A172 (cell line): ENCODE results near the gene TRPM1. TPM values are rescaled to one million over a fixed set of nuclear protein-coding genes. Genes with fewer than 3 reads are reported as not detected.
"Not testable (repeated sequence)": the region's sequence is repeated elsewhere in the genome, so short reads cannot be mapped to it uniquely, and the experiment has no call there.

Source experiments
- DNase-seq: peaks from one replicate; pipeline ENCODE4 v3.0.0-alpha.2; 2015; ENCODE audit warnings: low spot score
- total RNA-seq: library from RNA; depleted of rRNA; stranded (reverse); fragments of >200 nt; shearing (Covaris generic); gene quantifications from 2 replicates; pipeline ENCODE4 v1.2.3, GENCODE V29; 2014

The TRPM1 gene
- total RNA-seq, 1 experiment from 2014 or later, result not detected

DNA sequence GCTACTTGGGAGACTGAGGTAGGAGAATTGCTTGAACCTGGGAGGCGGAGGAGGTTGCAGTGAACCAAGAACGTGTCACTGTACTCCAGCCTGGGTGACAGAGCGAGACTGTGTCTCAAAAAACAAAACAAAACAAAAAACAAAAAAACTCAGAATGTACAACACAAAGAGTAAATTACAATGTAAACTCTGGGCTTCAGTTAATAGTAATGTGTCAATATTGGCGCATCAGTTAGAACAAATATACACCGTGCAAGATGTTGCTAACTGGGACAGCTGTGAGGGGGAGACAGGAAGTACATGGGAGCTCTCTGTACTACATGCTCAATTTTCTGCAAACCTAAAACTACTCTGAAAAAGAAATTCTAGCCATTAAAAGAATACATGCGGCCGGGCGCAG lies 23.5 kb upstream of the TRPM1 start:
- DNase-seq, result no peak

- no peak for DNase-seq
Measured at GRCh38 chr15:31116423-31117030, 15.0 kb upstream of the TRPM1 start.

- DNase-seq, result no peak
Measured at GRCh38 chr15:31111091-31111647, 9.6 kb upstream of the TRPM1 start.

DNA sequence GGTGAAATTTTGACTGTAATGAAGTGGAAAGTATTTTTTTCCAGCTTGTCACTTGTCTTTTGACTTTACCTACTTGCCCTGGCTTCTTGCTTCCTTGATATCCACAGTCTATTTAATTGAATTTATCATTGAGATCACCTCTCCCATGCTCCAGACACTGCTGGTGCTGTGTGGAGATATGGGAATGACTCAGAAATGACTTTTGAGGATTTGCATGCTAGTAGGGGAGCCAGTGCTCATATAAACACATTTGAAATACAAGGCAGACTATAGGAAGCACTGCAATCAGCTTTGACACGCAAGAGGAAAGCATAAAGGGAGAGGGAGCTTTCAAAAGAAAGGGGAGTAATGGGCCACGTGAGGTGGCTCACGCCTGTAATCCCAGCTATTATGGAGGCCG lies 7.3 kb upstream of the TRPM1 start:
- DNase-seq, result no peak

GRCh38 chr15:31106495-31107300 lies 5.2 kb upstream of the TRPM1 start:
- no peak for DNase-seq

DNA sequence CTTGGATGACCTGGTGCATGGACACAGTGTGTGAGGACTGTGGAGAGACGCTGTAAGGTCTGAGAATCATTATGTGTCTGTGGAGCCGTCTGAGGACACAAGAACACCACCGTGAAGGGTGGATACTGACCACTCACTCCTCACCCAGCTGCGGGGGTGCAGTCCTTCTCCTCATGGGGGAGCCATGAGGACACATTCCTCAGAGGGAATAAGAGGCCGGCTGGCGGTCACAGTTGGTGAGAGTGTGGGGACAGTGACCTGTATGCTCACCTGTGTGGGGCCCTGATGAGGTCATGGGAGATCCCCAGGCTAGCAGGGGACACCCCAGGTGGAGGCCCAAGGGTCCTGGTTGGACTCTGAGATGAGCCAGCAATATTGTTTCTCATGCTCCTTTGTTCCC lies 2.5 kb upstream of the TRPM1 start:
- DNase-seq, result no peak

GRCh38 chr15:31102374-31103342 lies 1.1 kb upstream of the TRPM1 start:
- no peak for DNase-seq

GRCh38 chr15:31102039-31102321 lies 455 bp upstream of the TRPM1 start:
- DNase-seq, result no peak

GRCh38 chr15:31100738-31101137 lies 787 bp downstream of the TRPM1 start:
- no peak for DNase-seq

GRCh38 chr15:31098953-31099740 lies 2.4 kb downstream of the TRPM1 start:
- DNase-seq, result no peak

DNA sequence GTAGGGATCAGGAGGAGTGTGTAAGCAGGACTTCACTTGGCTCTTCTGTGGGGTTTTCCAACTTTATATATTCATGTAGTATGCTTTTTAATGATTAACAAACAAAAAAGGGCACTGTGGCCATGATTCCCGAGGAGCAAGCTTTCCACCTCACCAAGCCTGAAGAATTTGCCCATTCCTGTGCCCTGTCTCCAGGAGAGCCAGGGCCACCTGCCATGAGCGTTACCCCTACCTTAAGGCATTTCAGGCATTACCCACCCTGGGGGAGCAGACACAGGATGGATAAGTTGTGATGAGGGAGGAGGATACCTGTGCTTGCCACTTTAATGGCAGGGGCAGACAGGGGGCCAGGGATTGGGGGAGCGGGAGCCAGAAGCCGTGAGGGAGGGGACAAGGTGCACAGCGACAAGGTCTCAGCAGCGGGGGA lies 3.0 kb downstream of the TRPM1 start:
- DNase-seq, result no peak

DNA sequence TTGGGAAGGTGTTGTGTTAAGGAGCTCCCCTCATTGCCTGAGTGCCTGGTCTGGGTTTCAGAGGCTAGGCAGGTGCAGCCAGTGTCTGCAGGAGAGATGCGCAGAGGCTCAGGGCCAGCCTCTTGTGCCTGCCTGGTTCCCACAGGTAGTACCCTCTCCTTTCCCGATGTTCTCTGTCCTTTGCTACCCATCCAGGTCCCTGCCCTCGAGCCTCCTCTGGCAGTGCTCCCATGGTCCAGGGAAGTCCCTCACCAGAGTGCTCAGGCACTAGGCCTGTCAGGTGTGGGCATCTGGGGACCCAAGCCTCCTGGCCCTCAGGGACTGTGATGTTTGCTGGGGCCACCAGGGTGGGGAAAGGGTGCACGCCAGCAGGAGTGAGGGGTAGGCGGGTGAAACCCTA lies 5.0 kb downstream of the TRPM1 start:
- DNase-seq, result no peak

DNA sequence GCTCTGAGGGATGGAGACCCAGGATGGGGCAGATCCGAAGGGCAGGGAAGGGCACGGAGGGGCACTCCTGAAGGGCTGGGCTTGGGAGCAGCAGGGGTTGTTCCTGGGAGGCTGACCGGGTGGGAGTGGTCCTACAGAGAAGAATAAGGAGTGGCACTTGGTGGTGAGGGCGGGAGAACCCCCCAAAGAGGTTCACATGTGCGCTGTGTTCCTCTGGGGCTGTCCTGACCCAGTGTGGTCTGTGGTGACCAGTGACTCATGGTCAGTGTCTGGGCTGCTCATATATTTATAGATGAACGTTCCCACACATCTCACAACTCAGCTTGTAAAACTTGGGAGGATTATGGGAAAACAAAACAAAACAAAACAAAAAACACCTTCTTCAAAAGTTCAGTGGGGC lies 10.0 kb downstream of the TRPM1 start:
- peak; percentile 88 for DNase-seq

DNA sequence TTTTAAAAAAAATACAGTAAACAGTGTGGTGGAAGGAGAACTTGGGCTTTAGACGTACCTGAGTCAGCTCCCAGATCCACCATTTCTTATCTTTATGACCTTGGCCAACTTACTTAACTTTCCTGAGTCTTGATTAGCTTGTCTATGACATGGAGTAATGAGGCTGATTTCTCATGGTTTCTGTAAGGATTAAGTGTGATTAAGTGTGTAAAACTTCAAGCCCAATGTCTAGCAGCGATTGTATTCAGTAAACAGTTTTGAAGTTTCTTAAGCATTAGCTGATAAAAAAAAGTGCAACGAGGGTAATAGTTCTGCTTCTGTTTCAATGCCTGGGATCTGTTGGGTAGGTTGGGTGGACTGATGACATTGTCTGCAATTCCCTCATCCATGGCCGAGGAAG lies 10.8 kb downstream of the TRPM1 start:
- no peak for DNase-seq

- no peak for DNase-seq
Measured at GRCh38 chr15:31089368-31090047, 12.0 kb downstream of the TRPM1 start.

DNA sequence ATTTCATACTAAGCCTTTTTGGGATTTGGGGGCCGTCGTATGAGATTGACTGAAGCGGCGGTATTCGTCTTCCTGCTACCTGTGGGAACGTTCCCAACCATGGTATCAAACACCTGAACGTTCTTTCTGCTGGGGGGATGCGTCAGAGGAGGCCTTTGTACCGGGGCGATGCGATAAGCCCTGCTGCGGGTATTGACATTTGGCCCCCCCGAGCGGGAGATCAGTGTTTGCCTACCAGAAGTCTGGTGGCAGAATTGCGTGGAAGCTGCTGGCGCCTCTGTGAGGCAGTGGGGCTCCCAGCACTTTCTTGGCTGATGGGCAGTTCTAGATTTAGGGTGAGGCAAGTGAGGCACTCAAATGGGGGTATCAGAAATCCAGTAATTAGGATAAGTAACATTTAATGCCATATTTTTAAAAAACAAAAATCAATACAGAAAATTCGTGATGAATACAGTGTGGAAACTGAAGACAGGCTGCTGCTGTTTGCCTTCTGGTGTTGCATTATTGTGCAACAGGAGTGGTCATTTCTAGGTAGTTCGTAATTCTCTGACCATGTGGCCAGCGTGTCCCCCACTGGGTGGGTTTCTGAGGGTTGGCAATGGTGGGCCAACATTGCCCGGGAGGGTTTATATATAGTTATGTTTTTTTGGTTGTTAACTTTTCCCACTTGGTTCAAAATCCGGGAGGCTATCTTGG lies 12.7 kb downstream of the TRPM1 start:
- DNase-seq, result no peak

DNA sequence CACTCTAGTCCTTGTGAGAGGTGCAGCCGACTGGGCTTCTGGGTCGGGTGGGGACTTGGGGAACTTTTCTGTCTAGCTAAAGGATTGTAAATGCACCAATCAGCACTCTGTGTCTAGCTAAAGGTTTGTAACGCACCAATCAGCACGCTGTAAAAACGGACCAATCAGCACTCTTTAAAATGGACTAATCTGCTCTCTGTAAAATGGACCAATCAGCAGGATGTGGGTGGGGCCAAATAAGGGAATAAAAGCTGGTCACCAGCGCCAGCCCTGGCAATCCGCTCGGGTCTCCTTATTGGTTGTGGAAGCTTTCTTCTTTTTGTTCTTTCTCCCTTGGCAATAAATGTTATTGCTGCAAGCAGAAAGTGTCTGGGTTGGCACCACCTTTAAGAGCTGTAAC lies 13.5 kb downstream of the TRPM1 start:
- not testable (repeated sequence) for DNase-seq

- no peak for DNase-seq
Measured at GRCh38 chr15:31086344-31086743, 15.2 kb downstream of the TRPM1 start.

- no peak for DNase-seq
Measured at GRCh38 chr15:31085359-31085758, 16.2 kb downstream of the TRPM1 start.

DNA sequence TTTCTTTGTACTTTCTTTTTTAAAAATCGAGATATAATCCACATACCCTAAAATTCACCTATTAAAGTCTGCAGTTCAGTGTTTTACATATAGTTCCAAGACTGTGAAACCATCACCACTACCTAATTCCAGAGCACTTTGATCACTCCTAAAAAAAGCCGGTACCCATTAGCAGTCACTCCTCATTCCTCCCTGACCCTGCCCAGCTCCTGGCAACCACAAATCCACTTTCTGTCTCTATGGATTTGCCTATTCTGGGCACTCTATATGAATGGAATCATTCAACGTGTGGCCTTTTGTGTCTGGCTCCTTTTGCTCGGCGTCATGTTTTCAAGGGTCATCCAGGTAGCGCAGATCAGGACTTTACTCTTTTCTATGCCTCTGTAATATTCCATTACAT lies 17.3 kb downstream of the TRPM1 start:
- no peak for DNase-seq
